Panc1 (cell line): ENCODE data around the gene TNFRSF1B. TPM values are rescaled to one million over a fixed set of nuclear protein-coding genes. Genes with fewer than 3 reads are reported as not detected.

Experiments used
- ATAC-seq: fragments of 200-7000 bp; cut with Tn5 transposase; 2 replicates; pipeline ENCODE4 v1.9.1; 2020; ENCODE audit warnings: mild to moderate bottlenecking, moderate library complexity
- BruUV-seq: library from RNA; stranded (reverse); fragments of 400-500 nt; replicated peaks from 2 replicates; lab custom pipeline; 2021; lab: Mats Ljungman, UMichigan
- CTCF ChIA-PET: fragments of 300-600 bp; sonication (Branson Sonifier 250); formaldehyde crosslinking; loops from one replicate; lab custom pipeline; 2022; ENCODE audit warnings: antibody characterized with exemption; lab: Charles Lee
- POLR2A ChIA-PET: fragments of 300-600 bp; sonication (Branson Sonifier 250); formaldehyde crosslinking; loops from one replicate; lab custom pipeline; 2022; ENCODE audit warnings: antibody characterized with exemption; lab: Charles Lee
- DNase-seq: peaks from one replicate; pipeline ENCODE4 v3.0.0-alpha.2; 2010; ENCODE audit warnings: low read depth, low spot score
- H3K27ac ChIP-seq: 2 replicates; pipeline ENCODE4 v1.5.1; 2011; ENCODE audit warnings: mild to moderate bottlenecking, low read length, inconsistent platforms
- H3K27me3 ChIP-seq: fragments of 200-500 bp; sonication (Bioruptor generic); 2 replicates; pipeline ENCODE4 v1.6.0; 2014; ENCODE audit warnings: low read length, inconsistent platforms; ENCODE audit not compliant: control insufficient read depth, insufficient read depth
- H3K36me3 ChIP-seq: fragments of 200-500 bp; sonication (Bioruptor generic); 2 replicates; pipeline ENCODE4 v1.5.1; 2014; ENCODE audit warnings: inconsistent platforms, mild to moderate bottlenecking, low read length, moderate library complexity; ENCODE audit not compliant: control insufficient read depth, insufficient read depth
- H3K4me1 ChIP-seq: 2 replicates; pipeline ENCODE4 v1.5.1; 2011; ENCODE audit warnings: inconsistent platforms, mild to moderate bottlenecking, low read length, moderate library complexity; ENCODE audit not compliant: control insufficient read depth, insufficient read depth
- H3K4me3 ChIP-seq, 2 experiments: 2 replicates each; pipeline ENCODE4 v1.5.1; 2011 to 2012; ENCODE audit warnings: low read depth in 2 of 2, low read length in 2 of 2, mild to moderate bottlenecking in 2 of 2, inconsistent platforms in 1 of 2, moderate library complexity in 1 of 2
- H3K9me3 ChIP-seq: fragments of 200-500 bp; sonication (Bioruptor generic); 2 replicates; pipeline ENCODE4 v1.5.1; 2014; ENCODE audit warnings: low read depth, mild to moderate bottlenecking, inconsistent platforms, low read length, moderate library complexity; ENCODE audit not compliant: control insufficient read depth, insufficient read depth
- POLR2AphosphoS5 ChIP-seq: IDR thresholded peaks from 2 replicates; pipeline ENCODE4 v1.6.1; 2012; ENCODE audit warnings: mild to moderate bottlenecking, low read depth, low read length, moderate library complexity
- REST ChIP-seq, 2 experiments: IDR thresholded peaks; 2 replicates each; pipeline ENCODE4 v1.6.1; 2011 to 2012; ENCODE audit warnings: low read depth in 2 of 2, control low read depth in 1 of 2, low read length in 1 of 2, mild to moderate bottlenecking in 1 of 2, moderate library complexity in 1 of 2; ENCODE audit not compliant: insufficient read depth in 1 of 2
- SIN3A ChIP-seq: IDR thresholded peaks from 2 replicates; pipeline ENCODE4 v1.6.1; 2012; ENCODE audit warnings: low read depth, mild to moderate bottlenecking, low read length, moderate library complexity, borderline replicate concordance; ENCODE audit not compliant: insufficient read depth
- TCF7L2 ChIP-seq: IDR thresholded peaks from 2 replicates; pipeline ENCODE4 v1.6.1; 2011; ENCODE audit warnings: mild to moderate bottlenecking, low read depth, low read length, inconsistent platforms
- in situ Hi-C: cut with HindIII; loops from 2 replicates; pipeline ENCODE4 v1.10.0; 2016; ENCODE audit warnings: low sequenced_read_pairs, low pct_unique_long_range_greater_than_20kb
- intact Hi-C: fragments of 100-400 bp; cut with micrococcal nuclease; formaldehyde crosslinking; loops from one replicate; pipeline ENCODE4 v1.10.0; 2022; ENCODE audit not compliant: unreplicated experiment
- total RNA-seq: library from RNA; stranded (reverse); gene quantifications from one replicate; pipeline ENCODE4 v1.2.1, GENCODE V29; 2021; ENCODE audit not compliant: unreplicated experiment
- TF ChIP-seq, protein P1 (sequence below): fragments of 450-650 bp; IDR thresholded peaks from 2 replicates; pipeline ENCODE4 v1.5.1; 2017; ENCODE audit warnings: mild to moderate bottlenecking

The TNFRSF1B gene
- total RNA-seq, 1 experiment from 2014 or later: 18.8 TPM

- ATAC-seq (peak; percentile 68), DNase-seq (no peak)
- Histone ChIP-seq H3K36me3 (no peaks in the 10 kb centered on the region), H3K27ac (peak overlapping the region; percentile 29; the same call in 1 of the 2 replicates), H3K4me1 (peaks cover 14% of the 10 kb centered on the region), H3K9me3 (no peaks in the 10 kb centered on the region), H3K27me3 (no peaks in the 10 kb centered on the region), H3K4me3 (no peak overlapping the region)
- no TSS peak for BruUV-seq
- intact Hi-C loops (no loop called here), in situ Hi-C loops (no loop called here)
- no peak for TF ChIP-seq REST (IDR thresholded peaks at IDR 0.05; ENCODE audit: insufficient read depth in 1 of 2, low read depth in 2 of 2, low read length in 1 of 2)
- TF ChIP-seq, protein P1, sequence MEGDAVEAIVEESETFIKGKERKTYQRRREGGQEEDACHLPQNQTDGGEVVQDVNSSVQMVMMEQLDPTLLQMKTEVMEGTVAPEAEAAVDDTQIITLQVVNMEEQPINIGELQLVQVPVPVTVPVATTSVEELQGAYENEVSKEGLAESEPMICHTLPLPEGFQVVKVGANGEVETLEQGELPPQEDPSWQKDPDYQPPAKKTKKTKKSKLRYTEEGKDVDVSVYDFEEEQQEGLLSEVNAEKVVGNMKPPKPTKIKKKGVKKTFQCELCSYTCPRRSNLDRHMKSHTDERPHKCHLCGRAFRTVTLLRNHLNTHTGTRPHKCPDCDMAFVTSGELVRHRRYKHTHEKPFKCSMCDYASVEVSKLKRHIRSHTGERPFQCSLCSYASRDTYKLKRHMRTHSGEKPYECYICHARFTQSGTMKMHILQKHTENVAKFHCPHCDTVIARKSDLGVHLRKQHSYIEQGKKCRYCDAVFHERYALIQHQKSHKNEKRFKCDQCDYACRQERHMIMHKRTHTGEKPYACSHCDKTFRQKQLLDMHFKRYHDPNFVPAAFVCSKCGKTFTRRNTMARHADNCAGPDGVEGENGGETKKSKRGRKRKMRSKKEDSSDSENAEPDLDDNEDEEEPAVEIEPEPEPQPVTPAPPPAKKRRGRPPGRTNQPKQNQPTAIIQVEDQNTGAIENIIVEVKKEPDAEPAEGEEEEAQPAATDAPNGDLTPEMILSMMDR: no peak
- TF ChIP-seq POLR2AphosphoS5: no peak
- TF ChIP-seq TCF7L2: no peak
- CTCF ChIA-PET: no interaction called here
- POLR2A ChIA-PET: no interaction called here
These were observed 23.1 kb upstream of the TNFRSF1B start for GRCh38 chr1:12143631-12144155.

GRCh38 chr1:12144236-12144635 is 22.6 kb upstream of the TNFRSF1B start:
- no TSS peak for BruUV-seq
- no peaks in the 10 kb centered on the region for H3K9me3 ChIP-seq
- H3K4me1 ChIP-seq: peaks cover 14% of the 10 kb centered on the region
- in situ Hi-C loops: no loop called here
- H3K4me3 ChIP-seq: no peak overlapping the region
- H3K27me3 ChIP-seq: no peaks in the 10 kb centered on the region
- no peak for TF ChIP-seq POLR2AphosphoS5
- TF ChIP-seq, protein P1: no peak
- TF ChIP-seq TCF7L2: no peak
- TF ChIP-seq REST (IDR thresholded peaks at IDR 0.05; ENCODE audit: insufficient read depth in 1 of 2, low read depth in 2 of 2, low read length in 1 of 2): no peak
- TF ChIP-seq SIN3A: no peak
- DNase-seq (no peak), ATAC-seq (no peak)
- no peaks in the 10 kb centered on the region for H3K36me3 ChIP-seq
- 0 out of 2 replicates have a peak overlapping the region, but pooled peaks have one; percentile 21 for H3K27ac ChIP-seq
- intact Hi-C loops: no loop called here
- CTCF ChIA-PET: no interaction called here
- POLR2A ChIA-PET: no interaction called here
